Measurements from ENCODE around the gene PIK3R2. TPM values are rescaled to one million over a fixed set of nuclear protein-coding genes. Genes with fewer than 3 reads are reported as not detected.

The PIK3R2 gene
- total RNA-seq, 1 donor from 2014 or later: 47.0 TPM

DNA sequence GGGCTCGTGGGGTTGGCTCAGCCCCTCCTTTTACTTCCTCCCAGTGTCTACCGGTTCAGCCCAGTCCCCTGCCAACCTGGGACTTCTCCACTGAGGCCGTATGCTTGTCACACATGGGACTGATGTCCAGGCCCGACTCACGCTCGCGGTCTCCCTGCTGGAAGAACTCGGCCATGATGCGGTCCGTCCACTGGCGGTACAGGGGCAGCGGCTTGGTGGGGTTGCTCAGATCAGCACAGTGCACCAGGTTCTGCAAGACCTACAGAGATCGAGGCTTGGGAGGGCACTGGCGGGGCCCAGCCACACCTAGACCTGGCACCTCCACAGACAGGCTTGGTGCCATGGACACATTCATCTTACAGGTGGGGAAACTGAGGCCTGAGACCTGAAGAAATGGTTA lies 58.7 kb downstream of the PIK3R2 start:
- H3K27ac Mint-ChIP-seq: no peak overlapping the region
- TF ChIP-seq, protein P1, sequence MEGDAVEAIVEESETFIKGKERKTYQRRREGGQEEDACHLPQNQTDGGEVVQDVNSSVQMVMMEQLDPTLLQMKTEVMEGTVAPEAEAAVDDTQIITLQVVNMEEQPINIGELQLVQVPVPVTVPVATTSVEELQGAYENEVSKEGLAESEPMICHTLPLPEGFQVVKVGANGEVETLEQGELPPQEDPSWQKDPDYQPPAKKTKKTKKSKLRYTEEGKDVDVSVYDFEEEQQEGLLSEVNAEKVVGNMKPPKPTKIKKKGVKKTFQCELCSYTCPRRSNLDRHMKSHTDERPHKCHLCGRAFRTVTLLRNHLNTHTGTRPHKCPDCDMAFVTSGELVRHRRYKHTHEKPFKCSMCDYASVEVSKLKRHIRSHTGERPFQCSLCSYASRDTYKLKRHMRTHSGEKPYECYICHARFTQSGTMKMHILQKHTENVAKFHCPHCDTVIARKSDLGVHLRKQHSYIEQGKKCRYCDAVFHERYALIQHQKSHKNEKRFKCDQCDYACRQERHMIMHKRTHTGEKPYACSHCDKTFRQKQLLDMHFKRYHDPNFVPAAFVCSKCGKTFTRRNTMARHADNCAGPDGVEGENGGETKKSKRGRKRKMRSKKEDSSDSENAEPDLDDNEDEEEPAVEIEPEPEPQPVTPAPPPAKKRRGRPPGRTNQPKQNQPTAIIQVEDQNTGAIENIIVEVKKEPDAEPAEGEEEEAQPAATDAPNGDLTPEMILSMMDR (conservative IDR thresholded peaks at IDR 0.05): no peak
- H3K27me3 Mint-ChIP-seq: peaks cover 28% of the 10 kb centered on the region

DNA sequence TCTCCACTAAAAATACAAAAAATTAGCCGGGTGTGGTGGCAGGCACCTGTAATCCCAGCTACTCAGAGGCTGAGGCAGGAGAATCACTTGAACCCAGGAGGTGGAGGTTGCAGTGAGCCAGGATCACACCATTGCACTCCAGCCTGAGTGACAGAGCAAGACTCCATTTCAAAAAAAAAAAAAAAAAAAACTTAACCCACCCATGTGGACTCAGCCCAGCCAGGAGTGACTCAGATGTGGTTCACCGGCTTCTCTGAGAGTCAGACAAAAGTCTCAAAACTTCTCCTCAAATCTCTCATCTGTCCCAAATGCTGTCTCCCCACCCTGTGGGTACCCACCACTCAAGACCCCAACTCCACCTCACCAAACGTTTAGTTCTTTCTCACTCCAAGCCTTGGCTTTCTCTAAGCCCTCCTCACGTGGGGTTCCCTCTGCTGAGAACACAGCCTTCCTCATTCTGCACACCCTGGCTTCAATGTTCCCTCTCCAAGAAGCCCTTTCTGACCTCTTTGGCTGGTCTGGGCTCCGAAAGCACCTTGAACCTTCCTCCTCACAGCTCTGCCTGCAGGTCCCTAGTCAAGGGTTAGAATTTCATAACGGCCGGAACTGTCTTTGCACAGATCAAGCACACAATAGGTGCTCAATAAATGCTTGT lies 61.9 kb downstream of the PIK3R2 start:
- no peak overlapping the region for H3K27ac Mint-ChIP-seq
- peaks cover 33% of the 10 kb centered on the region for H3K27me3 Mint-ChIP-seq
- TF ChIP-seq, protein P1 (conservative IDR thresholded peaks at IDR 0.05): no peak
- H3K9me3 Mint-ChIP-seq: no peaks in the 10 kb centered on the region
- no peak overlapping the region for H3K4me3 Mint-ChIP-seq
- DNase-seq (ENCODE audit: extremely low spot score, unreplicated experiment): no peak
- H3K4me1 Mint-ChIP-seq (ENCODE audit: unreplicated experiment): no peaks in the 10 kb centered on the region
- H3K36me3 Mint-ChIP-seq: no peaks in the 10 kb centered on the region

More for the DNA sequence above, 58.7 kb downstream of the PIK3R2 start:
- no peaks in the 10 kb centered on the region for H3K36me3 Mint-ChIP-seq
- H3K4me1 Mint-ChIP-seq (ENCODE audit: unreplicated experiment): no peaks in the 10 kb centered on the region
- H3K9me3 Mint-ChIP-seq: no peaks in the 10 kb centered on the region
- H3K4me3 Mint-ChIP-seq: no peak overlapping the region
- DNase-seq (ENCODE audit: extremely low spot score, unreplicated experiment): no peak

DNA sequence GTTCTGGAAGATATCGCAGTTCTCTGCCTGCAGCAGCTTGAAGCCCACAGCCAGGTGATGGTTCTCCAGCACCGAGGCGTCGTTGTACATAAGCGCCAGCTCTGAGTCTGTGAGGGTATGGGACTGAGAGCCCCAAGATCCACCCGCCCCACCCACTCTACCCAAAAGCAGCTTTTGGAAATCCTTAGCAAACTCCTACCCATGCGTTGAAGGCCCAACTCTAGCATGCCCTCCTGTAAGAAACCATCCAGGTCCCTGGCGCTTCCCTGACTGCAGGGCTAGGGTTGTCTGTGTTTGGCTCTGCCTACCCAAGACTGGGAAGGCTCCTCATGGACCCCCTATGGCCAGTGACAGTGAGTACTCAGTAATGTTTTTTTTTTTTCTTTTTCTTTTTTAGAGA lies 63.8 kb downstream of the PIK3R2 start:
- no peaks in the 10 kb centered on the region for H3K4me1 Mint-ChIP-seq (ENCODE audit: unreplicated experiment)
- H3K9me3 Mint-ChIP-seq: no peaks in the 10 kb centered on the region
- DNase-seq (ENCODE audit: extremely low spot score, unreplicated experiment): no peak
- H3K4me3 Mint-ChIP-seq: no peak overlapping the region
- no peak overlapping the region for H3K27ac Mint-ChIP-seq
- TF ChIP-seq, protein P1 (conservative IDR thresholded peaks at IDR 0.05): no peak
- H3K36me3 Mint-ChIP-seq: no peaks in the 10 kb centered on the region
- H3K27me3 Mint-ChIP-seq: peaks cover 39% of the 10 kb centered on the region

DNA sequence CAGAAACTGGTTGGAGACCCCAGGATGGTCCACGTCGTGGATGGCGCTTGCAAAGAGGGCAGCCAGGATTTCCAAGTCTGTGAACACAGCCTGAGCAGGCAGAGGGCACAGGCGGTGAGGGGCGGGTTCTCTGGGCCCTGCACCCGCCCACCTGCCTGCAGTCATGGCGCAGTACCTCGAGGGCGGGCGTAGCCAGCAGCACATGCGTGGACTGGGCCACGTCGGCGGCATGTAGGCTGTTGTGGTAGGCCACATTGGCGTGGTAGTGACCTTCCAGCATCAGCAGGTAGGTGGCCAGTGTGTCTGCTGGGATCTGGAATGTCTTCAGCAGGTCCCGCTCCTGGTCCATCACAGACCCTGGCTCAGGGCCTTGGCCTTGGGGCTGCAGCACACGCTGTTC lies 65.2 kb downstream of the PIK3R2 start:
- Mint-ChIP-seq H3K4me1 (ENCODE audit: unreplicated experiment) (no peaks in the 10 kb centered on the region), H3K36me3 (no peaks in the 10 kb centered on the region), H3K4me3 (no peak overlapping the region), H3K27ac (no peak overlapping the region), H3K9me3 (no peaks in the 10 kb centered on the region), H3K27me3 (peaks cover 46% of the 10 kb centered on the region)
- no peak for DNase-seq (ENCODE audit: extremely low spot score, unreplicated experiment)
- TF ChIP-seq, protein P1 (conservative IDR thresholded peaks at IDR 0.05): no peak

DNA sequence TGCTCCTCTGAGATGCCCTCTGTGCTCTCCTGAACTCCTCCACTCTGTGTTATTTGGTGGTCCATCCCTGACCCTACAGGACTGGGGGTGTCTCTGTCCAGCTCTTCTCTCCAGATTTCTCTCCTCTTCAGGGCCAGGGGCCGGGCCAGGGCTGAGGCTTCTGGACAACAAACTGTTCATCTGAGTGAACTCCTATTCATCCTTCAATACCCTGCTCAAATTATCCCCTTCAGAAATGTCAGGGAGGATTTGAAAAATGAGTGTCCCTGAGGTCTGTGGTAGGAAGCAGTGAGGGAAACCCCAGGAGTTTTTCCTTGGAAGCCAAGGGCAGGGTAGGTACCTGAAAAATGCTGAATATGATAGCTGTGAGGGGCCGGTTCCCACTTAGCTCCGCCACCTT lies 65.6 kb downstream of the PIK3R2 start:
- DNase-seq (ENCODE audit: extremely low spot score, unreplicated experiment): no peak
- peaks cover 46% of the 10 kb centered on the region for H3K27me3 Mint-ChIP-seq
- H3K4me1 Mint-ChIP-seq (ENCODE audit: unreplicated experiment): no peaks in the 10 kb centered on the region
- H3K36me3 Mint-ChIP-seq: no peaks in the 10 kb centered on the region
- H3K9me3 Mint-ChIP-seq: no peaks in the 10 kb centered on the region
- H3K4me3 Mint-ChIP-seq: no peak overlapping the region
- TF ChIP-seq, protein P1 (conservative IDR thresholded peaks at IDR 0.05): no peak
- H3K27ac Mint-ChIP-seq: no peak overlapping the region

Other genes with a start within 250 kb of the PIK3R2 start
- 86.0 and 90.9 TPM in 2 replicates for gene CCDC124, start 220.1 kb upstream of the PIK3R2 start, total RNA-seq (ENCODE audit: low replicate concordance)
- gene KCNN1, start 186.1 kb upstream of the PIK3R2 start, total RNA-seq (ENCODE audit: low replicate concordance): 13.4 and 15.3 TPM in 2 replicates
- 2.8 and 6.3 TPM in 2 replicates for gene ARRDC2, start 145.0 kb upstream of the PIK3R2 start, total RNA-seq (ENCODE audit: low replicate concordance)
- not detected in 2 replicates for gene IL12RB1, start 66.2 kb upstream of the PIK3R2 start, total RNA-seq (ENCODE audit: low replicate concordance)
- 11.0 and 14.1 TPM in 2 replicates for gene MAST3, start 55.4 kb upstream of the PIK3R2 start, total RNA-seq (ENCODE audit: low replicate concordance)
- 20.2 and 22.8 TPM in 2 replicates for gene IFI30, start 20.6 kb downstream of the PIK3R2 start, total RNA-seq (ENCODE audit: low replicate concordance)
- 10.2 and 11.6 TPM in 2 replicates for gene MPV17L2, start 40.1 kb downstream of the PIK3R2 start, total RNA-seq (ENCODE audit: low replicate concordance)
- 6.7 and 8.7 TPM in 2 replicates for gene RAB3A, start 50.9 kb downstream of the PIK3R2 start, total RNA-seq (ENCODE audit: low replicate concordance)
- gene PDE4C, start 73.3 kb downstream of the PIK3R2 start, total RNA-seq (ENCODE audit: low replicate concordance): 0.33 and 0.89 TPM in 2 replicates
- gene IQCN, start 121.3 kb downstream of the PIK3R2 start, total RNA-seq (ENCODE audit: low replicate concordance): 7.8 and 10.2 TPM in 2 replicates
- gene JUND, start 128.5 kb downstream of the PIK3R2 start, total RNA-seq (ENCODE audit: low replicate concordance): 126 and 232 TPM in 2 replicates
- gene LSM4, start 169.9 kb downstream of the PIK3R2 start, total RNA-seq (ENCODE audit: low replicate concordance): 196 and 223 TPM in 2 replicates
- gene PGPEP1, start 187.4 kb downstream of the PIK3R2 start, total RNA-seq (ENCODE audit: low replicate concordance): 28.8 and 46.7 TPM in 2 replicates
- 102 and 106 TPM in 2 replicates for gene GDF15, start 233.0 kb downstream of the PIK3R2 start, total RNA-seq (ENCODE audit: low replicate concordance)
- 0.19 TPM in 1 of 2 replicates, not detected in the other for gene LRRC25, start 244.5 kb downstream of the PIK3R2 start, total RNA-seq (ENCODE audit: low replicate concordance)